HG03469 (cell line): Measurements from ENCODE around the gene SCAF1.
"Not testable (repeated sequence)": the region's sequence is repeated elsewhere in the genome, so short reads cannot be mapped to it uniquely, and the experiment has no call there.

Experiments used
- ATAC-seq: cut with Tn5 transposase; IDR thresholded peaks from one replicate; pipeline ENCODE4 v1.9.1; 2021; ENCODE audit warnings: mild to moderate bottlenecking, moderate library complexity, moderate number of reproducible peaks; ENCODE audit not compliant: unreplicated experiment

SCAF1 gene

DNA sequence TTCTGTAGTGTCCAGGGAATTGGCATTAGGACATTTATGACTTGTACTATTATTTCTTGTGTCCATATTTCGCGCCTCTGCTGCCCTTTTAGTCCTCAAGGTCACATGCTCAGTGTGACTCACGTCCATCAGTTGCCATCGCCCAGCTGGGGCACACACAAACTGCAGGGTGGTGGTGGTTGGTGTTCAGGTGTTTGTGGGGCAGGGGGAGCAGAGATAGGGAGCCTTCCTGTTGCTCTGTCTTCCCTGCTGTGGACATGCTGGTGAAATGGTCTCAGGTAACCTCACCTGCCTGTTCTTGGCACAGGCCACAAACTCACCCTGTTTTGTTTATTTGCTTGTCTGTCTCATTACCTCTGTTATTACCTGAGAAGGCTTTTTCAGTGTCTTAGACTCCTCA, 28.6 kb upstream of the SCAF1 start:
- ATAC-seq, result no peak

DNA sequence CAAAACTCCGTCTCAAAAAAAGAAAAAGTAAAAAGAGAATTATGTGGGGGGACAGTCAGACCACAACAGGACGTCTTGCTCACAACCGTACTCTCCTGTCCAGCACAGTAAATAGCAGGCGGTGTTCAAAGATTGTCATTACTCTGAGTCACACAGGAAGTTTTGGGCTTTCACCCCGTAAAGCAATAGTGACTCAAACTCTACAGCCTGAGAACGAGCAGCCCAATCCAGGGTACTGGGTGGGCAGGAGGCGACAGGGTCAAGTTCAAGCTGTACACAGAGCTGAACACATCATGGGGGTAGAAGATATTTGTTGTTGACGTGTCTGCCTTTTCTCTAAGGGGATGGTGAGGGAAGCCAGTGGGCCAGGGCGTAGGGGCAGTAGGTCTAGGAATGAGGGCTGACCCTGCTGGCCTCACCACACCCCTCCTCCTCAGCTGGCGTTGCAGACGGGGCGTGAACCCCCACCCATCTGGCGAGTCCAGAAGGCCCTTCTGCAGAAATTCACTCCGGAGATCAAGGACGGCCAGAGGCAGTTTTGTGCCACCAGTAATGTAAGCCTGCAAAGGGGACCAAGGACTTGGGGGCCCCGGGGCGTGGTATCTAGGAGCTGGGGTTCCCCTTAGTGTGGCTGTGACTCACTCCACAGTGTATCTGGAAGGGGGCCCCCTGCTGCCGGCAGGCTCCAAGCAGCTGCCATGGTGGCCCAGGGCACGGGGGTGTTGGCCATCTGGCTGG, 27.7 kb upstream of the SCAF1 start:
- no peak for ATAC-seq

DNA sequence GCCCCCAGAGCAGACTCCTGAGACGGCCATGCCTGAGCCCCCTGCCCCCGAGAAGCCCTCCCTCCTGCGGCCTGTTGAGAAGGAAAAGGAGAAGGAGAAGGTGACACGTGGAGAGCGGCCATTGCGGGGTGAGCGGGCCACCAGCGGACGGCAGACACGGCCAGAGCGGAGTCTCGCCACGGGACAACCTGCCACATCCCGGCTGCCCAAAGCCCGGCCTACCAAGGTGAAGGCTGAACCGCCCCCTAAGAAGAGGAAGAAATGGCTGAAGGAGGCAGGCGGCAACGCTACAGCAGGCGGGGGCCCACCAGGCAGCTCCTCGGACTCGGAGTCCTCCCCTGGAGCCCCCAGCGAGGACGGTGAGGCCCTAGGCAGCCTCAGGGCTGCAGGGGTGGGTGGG, 26.1 kb upstream of the SCAF1 start:
- ATAC-seq, result no peak

DNA sequence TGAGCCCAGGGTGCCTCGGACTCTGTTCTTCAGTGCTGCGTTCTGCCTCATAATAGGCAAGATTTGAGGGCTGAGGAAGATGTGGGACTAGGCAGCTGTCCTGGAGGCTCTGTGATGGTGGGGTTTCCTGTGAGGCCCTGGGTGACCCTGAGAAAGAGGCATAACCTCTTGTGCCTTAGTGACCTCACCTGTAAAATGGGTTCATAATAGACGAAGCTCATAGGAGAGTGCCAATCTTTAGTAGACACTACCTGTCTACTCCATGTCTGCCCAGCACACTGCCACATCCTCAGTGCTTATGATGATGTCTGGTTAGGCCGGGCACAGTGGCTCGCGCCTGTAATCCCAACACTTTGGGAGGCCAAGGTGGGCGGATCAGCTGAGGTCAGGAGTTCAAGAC, 25.5 kb upstream of the SCAF1 start:
- no peak for ATAC-seq

DNA sequence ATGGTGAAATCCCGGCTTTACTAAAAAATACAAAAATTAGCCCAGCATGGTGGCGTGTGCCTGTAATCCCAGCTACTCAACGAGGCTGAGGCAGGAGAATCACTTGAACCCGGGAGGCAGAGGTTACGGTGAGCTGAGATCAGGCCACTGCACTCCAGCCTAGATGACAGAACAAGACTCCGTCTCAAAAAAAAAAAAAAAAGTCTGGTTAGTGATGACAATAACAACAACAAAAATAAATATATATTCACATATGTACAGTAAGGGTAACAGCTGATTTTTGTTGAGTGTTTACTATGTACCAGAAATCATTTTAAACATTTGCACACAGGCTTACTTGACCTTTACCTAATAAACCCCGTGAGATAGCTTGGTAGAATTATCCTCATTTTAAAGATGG, 25.1 kb upstream of the SCAF1 start:
- no peak for ATAC-seq

DNA sequence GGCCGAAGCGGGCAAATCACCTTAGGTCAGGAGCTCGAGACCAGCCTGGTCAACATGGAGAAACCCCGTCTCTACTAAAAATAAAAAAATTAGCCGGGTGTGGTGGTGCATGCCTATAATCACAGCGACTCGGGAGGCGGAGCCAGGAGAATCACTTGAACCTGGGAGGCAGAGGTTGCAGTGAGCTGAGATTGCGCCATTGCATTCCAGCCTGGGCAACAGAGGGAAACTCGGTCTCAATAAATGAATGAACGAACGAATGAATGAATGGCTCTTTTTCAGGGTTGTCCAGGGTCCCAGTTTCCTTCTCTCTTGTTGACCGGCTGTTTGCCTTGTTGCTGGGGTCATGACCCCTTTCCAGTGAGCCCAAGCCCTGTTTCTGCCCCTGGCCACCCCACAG, 24.1 kb upstream of the SCAF1 start:
- ATAC-seq, result not testable (repeated sequence)

DNA sequence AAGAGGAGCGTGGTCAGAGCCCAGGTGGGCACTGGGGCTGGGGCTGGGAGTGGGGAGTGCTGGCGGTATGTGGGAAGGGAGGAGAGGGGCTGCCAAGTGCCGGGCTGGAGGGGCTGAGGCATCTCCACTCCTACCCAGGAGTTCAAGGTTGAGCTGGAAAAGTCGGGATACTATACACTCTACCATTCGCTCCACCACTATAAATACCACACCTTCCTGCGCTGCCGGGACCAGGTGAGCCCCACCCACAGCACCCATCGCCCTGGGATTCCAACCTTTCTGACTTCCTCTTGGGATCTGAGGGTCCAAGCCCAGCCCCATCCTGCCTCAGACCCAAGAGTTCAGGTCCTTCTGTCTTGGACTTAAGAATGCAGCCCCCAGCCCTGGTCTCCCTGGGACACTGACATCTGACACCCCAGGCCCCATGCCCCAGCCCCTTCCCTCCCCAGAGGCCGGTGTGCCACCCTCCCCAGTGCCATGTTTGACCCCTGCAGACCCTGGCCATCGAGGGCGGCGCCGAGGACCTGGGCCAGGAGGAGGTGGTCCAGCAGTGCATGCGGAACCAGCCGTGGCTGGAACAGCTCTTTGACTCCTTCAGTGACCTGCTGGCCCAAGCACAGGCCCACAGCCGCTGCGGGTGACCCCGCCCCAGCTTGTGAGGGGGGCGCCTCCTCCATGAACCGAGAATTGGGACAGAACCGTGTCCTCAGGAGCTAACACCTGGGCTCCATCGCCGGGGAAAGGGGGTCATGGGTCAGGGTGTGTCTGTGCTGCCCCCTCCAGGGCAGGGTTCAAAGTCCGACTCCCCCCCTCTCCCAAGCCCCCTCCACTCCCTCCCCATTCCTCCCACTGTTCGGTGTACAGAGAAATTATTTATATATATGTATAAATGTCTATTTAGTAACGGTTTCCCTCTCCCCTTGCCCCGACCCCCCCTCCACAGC, 16.8 kb upstream of the SCAF1 start:
- no peak for ATAC-seq

DNA sequence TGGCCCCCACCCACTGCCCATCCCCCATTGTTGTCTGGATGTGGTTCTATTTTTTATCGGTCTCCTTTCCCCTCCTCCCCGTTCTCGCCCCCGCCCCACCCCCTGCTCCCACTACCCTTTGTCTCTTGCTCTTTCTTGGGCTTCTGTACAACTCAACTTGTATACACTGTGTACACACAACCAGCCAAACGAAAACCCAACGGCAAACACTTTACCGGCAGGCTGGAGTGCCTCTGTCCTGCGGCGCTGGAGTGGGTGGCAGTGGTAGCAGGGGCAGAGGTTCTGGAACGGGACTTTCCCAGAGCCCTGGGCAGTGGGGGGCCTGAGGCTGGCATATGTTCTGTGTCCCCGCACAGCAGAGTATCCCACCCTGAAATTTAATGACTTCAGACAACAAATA, 15.8 kb upstream of the SCAF1 start:
- no peak for ATAC-seq

DNA sequence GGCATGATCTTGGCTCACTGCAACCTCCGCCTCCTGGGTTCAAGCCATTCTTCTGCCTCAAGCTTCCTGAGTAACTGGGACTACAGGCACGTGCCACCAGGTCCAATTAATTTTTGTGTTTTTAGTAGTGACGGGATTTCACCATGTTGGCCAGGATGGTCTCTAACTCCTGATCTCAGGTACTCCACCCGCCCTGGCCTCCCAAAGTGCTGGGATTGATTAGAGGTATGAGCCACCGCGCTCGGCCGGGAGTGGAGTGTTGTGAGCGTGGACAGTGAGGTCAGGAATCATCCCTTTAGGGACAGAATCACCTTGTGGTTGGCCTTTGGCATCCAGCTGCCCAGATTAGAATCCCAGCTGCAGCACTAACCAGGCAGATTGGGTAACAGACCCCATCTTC, 12.3 kb upstream of the SCAF1 start:
- no peak for ATAC-seq

DNA sequence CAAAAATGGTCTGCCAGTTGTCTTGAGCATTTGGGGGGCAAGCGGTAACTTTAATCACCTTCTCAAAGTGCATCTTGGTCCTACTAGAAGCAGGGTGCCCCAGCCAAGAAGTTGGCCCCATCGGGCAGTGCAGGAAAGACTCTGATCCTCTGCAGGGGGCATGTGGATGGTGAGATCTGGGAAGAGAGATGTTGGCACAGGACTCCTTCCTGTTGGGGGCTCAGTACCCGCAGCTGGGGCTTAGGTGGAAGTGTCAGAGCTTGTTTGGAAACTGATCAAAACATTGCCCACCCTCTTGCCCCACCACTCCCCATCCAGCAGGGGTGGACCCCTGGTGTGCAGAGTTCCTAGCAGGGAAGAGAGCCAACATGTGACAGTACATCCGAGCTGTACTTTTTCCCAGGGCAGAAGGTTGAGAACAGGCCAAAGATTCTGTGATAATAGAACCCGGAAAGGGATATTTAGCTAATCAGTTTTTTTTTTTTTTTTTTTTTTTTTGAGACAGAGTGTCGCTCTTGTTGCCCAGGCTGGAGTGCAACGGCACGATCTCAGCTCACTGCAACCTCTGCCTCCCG, 10.9 kb upstream of the SCAF1 start:
- ATAC-seq, result no peak

DNA sequence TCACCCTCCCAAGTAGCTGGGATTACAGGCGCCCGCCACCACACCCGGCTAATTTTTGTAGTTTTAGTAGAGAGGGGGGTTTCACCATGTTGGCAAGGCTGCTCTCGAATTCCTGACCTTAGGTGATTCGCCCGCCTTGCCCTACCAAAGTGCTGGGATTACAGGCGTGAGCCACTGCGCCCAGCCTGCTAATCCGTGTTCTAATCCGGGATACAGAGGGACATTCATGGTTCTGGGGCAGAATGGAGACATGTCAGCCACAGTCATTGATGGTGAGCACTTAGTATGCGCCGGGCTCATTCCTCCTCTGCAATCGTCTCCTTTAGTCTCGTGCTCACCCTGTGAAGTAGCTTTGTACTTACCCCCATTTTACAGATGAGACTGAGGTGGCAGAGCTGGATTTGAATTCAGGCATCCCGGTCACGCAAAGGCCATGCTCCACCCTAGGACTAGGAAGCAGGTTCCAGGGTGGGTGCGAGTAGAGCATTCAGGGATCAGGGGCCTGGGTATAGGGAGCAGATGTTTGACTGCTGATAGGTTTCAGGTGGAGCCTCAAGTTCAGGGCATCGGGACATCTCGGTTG, 10.3 kb upstream of the SCAF1 start:
- no peak for ATAC-seq

DNA sequence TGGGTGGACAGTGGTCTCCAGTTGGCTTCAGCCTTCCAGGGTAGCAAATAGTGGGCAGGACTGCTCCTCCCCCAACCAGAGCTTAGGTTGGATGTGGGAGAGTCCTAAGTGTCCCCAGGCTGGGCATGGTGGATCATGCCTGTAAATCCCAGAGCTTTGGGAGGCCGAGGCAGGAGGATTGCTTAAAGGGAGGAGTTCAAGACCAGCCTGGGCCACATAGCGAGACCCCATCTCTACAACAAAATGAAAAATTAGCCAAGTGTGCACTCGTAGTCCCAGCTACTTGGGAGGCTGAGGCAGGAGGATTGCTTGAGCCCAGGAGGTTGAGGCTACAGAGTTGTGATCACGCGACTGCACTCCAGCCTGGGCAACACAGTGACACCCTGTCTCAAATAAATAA, 9.4 kb upstream of the SCAF1 start:
- ATAC-seq, result no peak

DNA sequence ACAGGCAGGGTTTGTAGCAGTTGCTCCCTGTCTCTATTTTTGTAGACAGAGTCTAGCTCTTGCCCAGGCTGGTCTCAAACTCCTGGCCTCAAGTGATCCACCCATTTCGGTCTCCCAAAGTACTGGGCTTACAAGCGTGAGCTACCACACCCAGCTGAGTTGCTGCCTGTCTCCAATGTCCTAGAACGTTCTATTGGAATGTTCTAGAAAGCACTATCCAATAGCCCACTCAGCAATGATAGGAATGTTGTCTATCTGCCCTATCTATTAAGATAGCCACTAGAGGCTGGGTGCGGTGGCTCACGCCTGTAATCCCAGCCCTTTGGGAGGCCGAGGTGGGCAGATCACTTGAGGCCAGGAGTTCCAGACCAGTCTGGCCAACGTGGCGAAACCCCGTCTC, 8.7 kb upstream of the SCAF1 start:
- not testable (repeated sequence) for ATAC-seq

DNA sequence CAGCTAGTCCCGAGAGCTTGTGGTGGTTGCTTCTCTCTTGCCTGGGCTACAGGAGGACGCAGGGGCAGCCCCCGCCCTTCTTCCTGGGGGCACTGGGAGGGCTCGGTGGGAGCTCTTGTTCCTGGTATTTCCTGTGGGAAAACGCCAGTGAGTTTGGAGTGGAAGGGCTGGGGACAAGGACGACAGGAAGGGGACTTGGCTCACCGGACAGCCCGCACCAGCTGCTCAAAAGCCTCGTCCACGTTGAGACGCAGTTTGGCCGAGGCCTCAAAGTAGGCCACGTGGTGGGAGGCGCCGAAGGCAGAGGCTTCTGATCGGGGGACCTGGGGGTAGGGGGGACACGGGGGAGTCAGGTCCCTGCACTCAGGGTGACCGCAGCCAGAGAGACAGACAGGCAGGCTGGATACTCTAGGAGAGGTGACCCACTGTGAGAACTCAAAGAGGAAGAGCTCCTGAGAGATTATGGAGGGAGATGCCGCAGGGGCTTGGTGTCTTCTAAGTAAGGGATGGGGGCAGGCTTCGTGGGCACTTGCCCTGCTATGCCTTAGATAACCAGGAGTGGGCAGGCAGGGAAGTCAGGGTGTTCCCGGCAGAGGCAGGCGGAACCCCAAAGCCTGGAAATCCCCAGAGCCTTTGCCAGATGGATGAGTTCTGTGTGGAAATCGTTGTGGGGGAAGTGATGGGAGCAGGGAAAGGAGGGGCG, 6.3 kb upstream of the SCAF1 start:
- ATAC-seq, result no peak

DNA sequence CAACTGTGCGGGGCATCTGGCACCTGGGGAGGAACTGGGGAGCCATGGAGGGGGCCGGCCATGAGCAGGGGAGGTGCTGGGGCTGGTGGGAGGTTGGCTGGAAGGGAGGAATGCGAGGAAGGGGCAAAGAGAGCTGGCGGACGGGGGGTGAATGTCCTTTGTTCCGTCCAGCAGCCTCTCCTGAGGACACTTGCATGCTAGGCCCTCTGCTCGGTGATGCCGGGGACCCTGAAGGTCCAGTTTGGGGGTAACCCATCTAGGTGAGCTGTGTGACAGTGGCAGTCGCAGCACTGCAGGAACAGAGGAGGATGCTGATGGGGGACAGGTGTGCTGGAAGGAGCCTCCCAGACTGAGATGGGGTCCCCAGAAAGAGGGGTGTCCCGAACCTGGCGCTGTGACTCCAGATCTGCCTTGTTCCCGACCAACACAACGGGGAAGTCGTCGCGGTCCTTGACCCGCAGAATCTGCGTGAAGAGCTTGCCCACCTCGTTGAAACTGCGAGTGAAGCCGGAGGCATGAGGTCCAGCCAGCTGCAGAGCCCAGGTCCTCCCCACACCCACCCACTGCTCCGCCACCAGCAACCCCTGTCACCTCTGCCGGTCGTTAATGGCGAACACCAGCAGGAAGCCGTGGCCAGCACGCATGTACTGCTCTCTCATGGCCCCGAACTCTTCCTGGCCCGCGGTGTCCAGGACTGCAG, 5.6 kb upstream of the SCAF1 start:
- no peak for ATAC-seq

DNA sequence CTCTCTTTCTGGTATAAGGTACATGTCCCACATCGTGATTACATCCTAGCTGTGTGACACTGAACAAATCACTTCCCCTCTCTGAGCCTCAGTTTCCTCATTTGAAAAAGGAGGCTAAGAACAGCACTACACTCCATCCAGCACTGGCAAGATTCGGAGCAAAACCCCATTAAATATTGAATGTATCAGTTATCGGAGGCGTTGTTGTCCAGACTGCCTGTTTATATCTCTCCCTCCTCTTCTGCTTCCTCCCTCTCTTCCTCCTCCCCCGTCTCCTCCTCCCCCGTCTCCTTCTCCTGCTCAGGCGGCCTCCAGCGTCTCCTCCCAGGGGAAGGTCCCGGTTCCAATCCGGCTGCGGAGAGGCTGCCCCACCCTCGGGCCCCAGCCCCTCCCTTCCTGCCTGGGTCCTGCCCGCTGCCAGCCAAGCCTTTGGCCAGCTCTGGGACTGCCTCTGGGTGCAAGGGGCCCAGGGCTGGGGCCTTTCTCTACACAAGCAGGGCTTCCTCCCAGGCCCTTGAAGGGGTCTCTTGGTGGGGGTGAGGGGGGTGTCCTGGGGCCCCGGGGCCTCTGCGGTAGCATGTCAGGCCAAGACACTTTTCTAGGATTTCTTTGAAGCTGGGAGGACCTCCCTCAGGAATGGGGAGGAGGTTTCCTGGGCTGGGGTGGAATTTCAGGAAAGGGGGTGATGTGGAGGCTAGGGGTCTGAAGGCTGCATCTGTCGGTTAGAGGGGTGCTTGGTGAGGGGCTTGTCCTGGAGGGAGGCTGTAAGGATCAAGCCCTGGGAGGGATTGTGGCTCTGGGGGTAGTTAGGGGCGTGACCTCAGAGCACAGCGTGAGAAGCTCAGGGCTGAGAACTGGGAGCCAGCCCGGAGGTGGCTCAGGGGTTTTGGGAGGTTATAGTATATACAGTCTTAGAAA, 3.9 kb upstream of the SCAF1 start:
- ATAC-seq, result no peak

DNA sequence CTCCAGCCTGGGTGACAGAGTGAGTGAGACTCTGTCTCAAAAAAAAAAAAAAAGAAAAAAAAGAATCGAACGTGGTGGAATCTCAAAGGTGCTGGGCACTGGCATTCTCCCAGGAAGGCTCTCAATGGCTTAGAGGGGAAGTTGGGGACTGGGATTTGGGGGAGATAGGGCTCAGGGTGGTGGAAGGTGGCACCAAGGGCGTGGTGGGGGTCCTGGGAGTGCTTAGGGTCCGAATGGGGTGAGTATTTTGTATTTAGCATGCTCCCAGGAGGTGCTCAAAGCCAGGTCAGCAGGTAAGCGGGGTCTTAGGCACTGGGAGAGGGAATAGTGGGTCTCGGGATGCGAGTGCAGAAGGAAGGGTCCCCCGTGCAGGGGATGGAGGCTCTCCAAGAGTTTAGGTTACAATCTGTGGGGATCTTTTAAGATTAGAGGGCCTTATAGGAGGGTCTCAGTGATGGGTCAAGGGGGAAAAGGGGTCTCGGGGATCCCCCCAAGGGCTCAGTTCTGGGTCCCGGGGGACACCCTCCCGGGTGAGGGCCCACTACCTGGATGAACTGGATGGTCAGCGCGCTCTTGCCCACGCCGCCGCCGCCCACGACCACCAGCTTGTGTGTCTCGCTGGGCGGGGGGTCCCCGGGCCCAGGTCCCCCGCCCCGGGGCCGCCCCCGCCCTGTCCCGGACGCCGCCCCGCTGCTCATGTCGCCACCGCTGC, 2.5 kb upstream of the SCAF1 start:
- ATAC-seq, result no peak

DNA sequence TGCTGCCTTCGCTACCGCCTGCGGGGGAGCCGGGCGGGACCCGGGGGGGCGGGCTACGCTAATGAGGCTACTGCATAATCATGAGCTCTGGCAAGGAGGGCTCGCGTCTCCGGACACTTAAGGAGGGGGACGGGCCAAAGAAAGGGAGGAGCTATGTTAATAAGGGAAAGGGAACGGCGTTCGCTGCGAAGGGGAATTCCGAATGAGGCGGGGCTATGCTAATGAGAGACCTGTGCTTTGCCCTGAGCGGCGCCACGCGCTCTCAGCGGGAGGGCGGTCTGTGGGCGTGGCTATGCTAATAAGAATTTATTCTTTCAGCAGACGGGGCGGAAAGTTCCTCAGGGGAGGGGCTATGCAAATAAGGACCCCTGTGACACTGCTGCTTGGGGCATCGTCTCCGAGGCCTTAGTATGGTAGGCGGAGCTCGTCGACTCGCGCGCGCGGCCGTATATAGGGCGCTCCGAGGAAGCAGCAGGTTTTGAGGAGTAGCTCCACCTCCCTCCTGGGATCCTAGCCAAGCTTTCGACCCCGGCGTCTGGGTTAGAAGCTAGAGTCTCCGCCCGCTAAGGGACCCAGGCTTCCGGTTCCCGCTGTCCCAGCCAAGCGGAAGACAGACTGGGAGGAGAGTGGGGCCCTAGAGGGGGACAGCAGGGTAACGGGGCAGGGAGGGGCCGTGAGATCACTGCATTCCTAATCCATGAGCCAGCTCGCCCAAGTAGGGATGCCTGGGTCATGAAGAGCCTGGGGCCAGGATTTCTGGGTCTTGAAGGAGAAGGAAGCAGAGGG, 1.7 kb upstream of the SCAF1 start, which contains the start of gene RRAS:
RRAS (minus strand) TSS at position 31 of the 786 bp plus-strand sequence. CDS start 45 bp downstream, outside the sequence.
- ATAC-seq, result peak; percentile 40
